H1 (cell line): Measurements from ENCODE around the gene TLL1. TPM values are rescaled to one million over a fixed set of nuclear protein-coding genes. Genes with fewer than 3 reads are reported as not detected.

Source experiments
- CHD7 ChIP-seq: fragments of 300-600 bp; sonication (generic); IDR thresholded peaks from 2 replicates; pipeline ENCODE4 v1.7.1; 2012; ENCODE audit warnings: low read length, moderate library complexity, mild to moderate bottlenecking, inconsistent platforms; ENCODE audit not compliant: insufficient replicate concordance
- KDM1A ChIP-seq: fragments of 200-600, 300-600 bp; sonication (generic); IDR thresholded peaks from 2 replicates; pipeline ENCODE4 v1.7.1; 2016; ENCODE audit warnings: mild to moderate bottlenecking, low read length, borderline replicate concordance
- SIX5 ChIP-seq: IDR thresholded peaks from 2 replicates; pipeline ENCODE4 v1.6.1; 2011; ENCODE audit warnings: mild to moderate bottlenecking, low read depth, low read length
- TBP ChIP-seq: IDR thresholded peaks from 2 replicates; pipeline ENCODE4 v1.6.1; 2011; ENCODE audit warnings: low read depth, low read length, improper control_type of control experiment
- polyA plus RNA-seq, 7 experiments: library from polyadenylated mRNA; depleted of rRNA in 3 of 7; stranded (reverse) in 5 of 7; unstranded in 2 of 7; fragments of >200 nt in 5 of 7; fragments of 200-250 nt in 2 of 7; gene quantifications; 1 replicate in 5 of 7; 2 replicates in 1 of 7; 4 replicates in 1 of 7; pipeline versions ENCODE4 v1.2.1 to v1.2.3, GENCODE V29; 2011 to 2013; ENCODE audit warnings: missing spikeins in 2 of 7, mixed read lengths in 2 of 7
- total RNA-seq: library from RNA; stranded (reverse); fragmentation: NEBNext Ultra II Directional; extraction: Animal tissue kit (Norgen Biotek cat#: 25700); gene quantifications from 2 replicates; pipeline ENCODE4 v1.2.1, GENCODE V29; 2021

TLL1 gene
- total and polyA plus RNA-seq, 2 of the 8 experiments (the other 6 are each of a cell fraction or from before 2014, with no cell fraction given): 0.18 to 1.1 TPM

- TF ChIP-seq CHD7: no peak
- no peak for TF ChIP-seq KDM1A
- no peak for TF ChIP-seq SIX5
- no peak for TF ChIP-seq TBP
These were observed 119.2 kb downstream of the TLL1 start (continued) for GRCh38 chr4:165992283-165992682.
